Measurements from ENCODE around the gene KMT2D.
A peak's percentile ranks its signal among the peaks of the same experiment; 100 is the strongest.

DNA sequence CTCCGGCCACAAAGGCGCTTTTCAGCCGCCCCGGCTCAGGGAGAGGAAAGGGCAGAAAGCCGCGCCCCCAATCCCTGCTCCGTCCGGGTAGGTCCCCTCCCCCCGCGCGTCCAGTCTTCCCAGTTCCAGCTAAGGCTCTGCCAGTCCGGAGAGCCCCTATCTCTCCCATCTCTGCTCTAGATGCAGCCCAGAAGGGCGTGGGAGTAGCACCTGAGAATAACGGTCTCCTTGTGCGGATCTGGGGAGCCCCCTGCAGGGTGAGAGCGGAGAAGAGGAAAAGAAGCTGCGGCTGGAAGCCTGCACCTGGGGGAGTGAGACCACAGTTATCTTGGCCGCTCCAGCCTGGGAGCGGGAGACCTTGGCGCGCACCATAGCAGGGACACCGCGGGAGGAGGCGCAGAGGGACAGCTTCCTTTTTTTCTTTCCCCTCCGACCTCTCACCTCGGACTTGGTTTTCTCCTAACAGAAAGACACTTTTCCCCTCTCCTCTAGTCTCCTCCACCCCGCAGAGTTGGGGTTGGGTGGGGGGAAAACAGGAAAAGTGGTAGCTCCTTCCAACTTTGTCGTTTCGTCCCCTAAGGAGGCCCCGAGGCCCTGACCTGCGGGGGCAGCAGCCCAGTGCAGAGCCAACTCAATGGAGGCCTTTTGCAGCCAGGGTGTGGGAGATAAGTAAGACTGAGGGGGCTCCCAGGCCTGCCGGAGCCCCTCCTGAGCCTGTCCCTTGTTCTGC is 31.7 kb upstream of the KMT2D start:
- TF ChIP-seq, protein P1, sequence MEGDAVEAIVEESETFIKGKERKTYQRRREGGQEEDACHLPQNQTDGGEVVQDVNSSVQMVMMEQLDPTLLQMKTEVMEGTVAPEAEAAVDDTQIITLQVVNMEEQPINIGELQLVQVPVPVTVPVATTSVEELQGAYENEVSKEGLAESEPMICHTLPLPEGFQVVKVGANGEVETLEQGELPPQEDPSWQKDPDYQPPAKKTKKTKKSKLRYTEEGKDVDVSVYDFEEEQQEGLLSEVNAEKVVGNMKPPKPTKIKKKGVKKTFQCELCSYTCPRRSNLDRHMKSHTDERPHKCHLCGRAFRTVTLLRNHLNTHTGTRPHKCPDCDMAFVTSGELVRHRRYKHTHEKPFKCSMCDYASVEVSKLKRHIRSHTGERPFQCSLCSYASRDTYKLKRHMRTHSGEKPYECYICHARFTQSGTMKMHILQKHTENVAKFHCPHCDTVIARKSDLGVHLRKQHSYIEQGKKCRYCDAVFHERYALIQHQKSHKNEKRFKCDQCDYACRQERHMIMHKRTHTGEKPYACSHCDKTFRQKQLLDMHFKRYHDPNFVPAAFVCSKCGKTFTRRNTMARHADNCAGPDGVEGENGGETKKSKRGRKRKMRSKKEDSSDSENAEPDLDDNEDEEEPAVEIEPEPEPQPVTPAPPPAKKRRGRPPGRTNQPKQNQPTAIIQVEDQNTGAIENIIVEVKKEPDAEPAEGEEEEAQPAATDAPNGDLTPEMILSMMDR (IDR thresholded peaks at IDR 0.05): peak in 1 of 2 donors; percentile 17
- no peak for TF ChIP-seq POLR2A (IDR thresholded peaks at IDR 0.05)
- TF ChIP-seq POLR2AphosphoS5 (IDR thresholded peaks at IDR 0.05): no peak
